HL-60/S4 treated with phorbol 12-myristate 13-acetate at 8.2 ng/mL for 4 days and 3 days (cell line): ENCODE data around the gene ACADVL.
"Not testable (repeated sequence)": the region's sequence is repeated elsewhere in the genome, so short reads cannot be mapped to it uniquely, and the experiment has no call there.

Experiments
- in situ Hi-C: fragments of 300-500 bp; cut with MboI; formaldehyde crosslinking; loops from 2 replicates; pipeline ENCODE4 v1.15.0; 2022; ENCODE audit warnings: low sequenced_read_pairs

ACADVL gene

DNA sequence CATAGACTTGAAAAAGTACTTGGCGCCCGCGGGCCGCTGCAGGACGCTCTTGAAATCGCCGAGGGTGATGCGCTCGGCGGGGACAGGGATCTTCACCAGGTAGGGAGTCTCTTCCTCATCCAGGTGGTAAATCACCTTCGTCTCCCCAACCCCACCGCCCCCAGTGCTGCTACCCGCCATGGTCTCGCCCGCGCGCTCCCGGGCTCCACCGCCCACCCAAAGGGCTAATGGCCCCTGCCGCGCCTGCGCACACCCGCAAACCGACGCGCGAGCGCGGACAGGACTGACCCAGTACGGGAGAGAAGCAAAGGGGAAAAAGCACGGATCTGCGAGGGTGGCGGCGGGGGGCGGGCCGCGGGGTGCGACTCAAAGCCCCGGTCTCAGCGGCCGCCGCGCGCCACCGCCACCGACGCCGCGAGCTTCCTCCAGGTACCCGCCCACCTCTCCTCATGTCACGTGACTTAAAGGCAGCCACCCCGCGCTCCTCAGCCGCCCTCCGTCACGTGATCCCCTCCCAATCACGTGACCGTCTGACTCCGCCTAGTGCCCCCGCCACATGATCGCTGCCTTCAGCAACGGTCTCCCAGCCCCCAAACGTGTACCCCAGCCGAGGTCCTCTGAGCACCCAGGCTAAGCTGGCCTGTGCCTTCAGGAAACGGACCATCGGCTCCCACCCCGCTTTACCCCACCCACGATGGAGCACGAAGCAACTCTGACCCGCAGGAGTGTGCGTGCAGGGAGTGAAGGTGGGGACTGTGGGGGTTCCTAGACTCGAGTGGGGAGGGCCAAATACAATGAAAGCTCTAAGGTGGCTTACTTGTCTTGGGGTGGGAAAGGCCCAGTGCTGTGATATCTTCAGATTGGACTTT is 14.6 kb downstream of the ACADVL start, which contains the start of gene DVL2:
Gene DVL2, minus strand, starts transcription at position 435 of the 869 bp plus-strand sequence. Its CDS starts 255 bp downstream, at position 180.
- in situ Hi-C loops, result no loop called here

DNA sequence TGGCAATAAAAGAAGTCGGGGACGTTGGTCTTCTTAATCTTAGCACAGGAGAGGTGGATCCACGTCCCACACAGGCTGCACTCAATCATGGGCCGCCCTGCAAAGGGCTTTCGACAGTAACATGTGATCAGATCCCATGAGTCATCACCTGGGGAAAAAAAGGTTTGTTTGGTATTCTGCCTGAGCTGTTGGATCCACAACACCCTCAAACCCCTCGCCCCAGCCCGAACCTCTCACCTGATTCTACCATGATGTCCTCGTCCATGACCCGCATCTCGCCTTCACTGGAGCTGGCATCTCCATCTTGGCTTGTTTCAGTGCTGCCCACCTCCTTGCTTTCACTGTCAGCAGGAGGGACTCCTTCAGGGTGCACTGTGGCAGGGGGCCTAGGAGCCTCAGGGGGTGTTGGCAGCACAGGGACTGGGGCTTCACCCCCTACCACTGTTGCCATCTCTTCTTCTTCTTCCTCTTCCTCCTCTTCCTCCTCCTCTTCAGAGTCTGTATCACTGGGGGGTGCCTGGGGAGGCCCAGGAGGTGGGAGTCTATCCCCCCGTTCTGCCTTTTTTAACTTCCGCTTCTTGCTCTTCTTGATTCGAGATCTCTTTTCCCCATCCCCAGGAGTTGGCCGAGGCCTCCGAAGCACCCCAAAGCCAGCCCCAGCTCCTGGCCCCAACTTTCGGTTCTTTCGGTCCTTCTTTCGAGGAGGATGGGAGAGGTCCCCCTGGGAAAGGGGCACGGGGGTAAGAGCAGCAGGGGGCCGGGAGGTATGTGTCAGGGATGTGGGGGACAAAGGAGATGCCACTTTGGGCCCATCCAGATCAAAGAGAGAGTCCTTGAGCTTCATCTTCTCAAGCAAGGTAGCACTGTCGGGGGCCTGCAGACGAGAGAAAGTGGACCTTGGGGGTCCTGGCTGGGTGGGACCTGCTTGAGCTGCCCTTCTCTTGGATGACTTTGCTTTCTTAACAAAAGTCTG is 16.2 kb downstream of the ACADVL start:
- in situ Hi-C loops, result no loop called here

DNA sequence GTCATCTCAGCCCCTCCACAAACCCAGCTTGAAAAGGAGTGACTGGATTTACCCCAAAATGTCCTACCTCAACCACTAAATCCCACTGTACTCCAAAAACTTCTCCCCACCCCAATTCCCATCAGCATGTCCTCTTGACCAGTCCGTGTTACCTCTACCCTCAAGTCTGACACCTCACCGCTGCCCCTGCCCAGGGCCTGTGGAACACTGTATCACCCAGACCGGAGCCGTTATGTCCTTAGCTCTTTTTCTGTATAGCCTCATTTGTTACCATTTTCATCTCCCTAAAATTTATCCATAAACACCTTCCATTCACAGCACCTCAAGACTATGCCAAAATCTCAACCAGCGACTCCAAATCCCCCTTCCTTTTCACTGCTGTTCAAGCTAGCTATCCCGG is 17.1 kb downstream of the ACADVL start:
- in situ Hi-C loops, result no loop called here

DNA sequence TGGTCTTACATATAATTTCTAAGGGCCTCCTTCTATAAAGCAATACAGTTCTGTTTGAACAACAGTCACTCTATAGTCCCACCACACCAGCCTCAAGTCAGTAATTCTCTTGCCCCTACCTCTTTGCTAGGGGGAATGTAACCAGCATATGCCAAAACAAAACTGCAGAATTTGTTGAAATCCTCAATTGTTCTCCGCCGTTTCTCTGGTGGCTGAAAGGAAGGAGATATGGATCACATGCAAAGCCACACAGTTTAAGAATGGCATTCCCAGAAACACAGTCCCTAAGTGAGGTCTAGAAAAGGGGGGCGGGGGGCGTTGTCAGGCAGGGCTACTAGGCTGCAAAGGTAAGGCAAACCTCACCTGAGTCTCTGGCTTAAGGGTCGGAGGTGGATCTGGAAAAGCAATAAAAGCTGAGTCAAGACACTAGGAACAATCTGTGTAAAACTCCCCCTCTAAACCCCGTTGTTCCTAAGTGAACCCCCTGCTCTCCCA is 17.6 kb downstream of the ACADVL start:
- in situ Hi-C loops, result no loop called here

DNA sequence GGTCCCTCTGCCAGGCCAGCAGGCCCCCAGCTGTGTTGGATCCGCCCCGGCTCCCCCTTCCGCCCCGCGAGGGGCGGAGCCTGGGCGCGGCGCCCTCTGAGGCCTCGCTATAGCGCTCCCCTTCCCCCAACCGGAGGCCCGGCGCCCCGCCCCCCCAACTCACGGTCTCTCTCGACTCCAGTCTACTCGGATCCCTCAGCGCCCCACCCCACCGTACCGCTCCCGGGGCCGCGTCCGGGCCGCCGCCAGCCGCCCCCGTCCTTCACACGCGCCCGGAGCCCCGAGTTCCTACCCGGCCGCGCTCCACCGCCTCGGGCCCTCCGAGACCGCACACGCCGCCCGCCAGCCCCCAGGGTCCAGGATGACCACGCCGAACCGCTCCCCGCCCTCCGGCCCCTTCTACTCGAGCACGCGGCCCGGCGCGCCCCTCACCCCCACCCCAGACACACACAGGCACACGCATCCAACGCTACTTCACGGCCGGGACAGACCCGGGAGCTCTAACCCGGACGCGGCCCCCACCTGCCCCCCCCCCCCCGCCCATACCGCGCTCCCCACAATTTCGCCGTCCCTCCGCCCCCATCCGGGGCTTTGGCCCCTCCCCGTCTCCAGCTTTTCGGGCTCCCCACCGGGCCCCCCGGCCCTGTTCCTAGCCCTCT is 18.2 kb downstream of the ACADVL start:
- in situ Hi-C loops, result no loop called here

DNA sequence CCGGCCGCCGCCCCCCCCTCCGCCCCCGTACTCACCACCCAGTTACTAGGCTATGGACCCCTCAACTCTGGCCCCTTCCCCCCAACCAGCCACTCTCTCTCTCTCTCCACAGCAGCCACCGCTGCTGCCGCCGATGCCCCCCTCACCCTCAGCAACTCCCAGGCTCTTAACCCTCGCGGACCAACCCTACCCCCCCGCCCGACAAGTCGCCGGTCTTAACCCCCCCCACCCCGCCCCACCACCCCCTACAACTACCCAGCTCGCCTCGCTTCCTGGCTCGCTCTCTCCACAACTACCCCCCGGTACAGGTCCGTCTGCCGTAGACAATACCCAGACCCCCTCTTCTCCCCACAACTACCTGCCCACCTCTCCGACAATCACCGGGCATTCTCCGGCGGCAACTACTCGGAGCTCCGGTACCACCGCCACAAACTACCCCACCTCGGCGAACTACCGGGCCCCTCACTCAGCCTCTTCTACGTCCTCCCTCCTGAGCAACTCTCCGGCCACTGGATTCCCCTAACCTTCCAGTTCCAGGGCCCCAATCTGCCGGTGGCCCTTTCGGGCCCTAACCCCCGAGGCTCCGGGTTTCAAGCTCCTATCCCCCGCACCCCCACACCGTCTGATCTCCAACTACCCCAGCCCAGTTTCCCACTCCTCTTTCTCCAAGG is 18.8 kb downstream of the ACADVL start:
- in situ Hi-C loops, result no loop called here

DNA sequence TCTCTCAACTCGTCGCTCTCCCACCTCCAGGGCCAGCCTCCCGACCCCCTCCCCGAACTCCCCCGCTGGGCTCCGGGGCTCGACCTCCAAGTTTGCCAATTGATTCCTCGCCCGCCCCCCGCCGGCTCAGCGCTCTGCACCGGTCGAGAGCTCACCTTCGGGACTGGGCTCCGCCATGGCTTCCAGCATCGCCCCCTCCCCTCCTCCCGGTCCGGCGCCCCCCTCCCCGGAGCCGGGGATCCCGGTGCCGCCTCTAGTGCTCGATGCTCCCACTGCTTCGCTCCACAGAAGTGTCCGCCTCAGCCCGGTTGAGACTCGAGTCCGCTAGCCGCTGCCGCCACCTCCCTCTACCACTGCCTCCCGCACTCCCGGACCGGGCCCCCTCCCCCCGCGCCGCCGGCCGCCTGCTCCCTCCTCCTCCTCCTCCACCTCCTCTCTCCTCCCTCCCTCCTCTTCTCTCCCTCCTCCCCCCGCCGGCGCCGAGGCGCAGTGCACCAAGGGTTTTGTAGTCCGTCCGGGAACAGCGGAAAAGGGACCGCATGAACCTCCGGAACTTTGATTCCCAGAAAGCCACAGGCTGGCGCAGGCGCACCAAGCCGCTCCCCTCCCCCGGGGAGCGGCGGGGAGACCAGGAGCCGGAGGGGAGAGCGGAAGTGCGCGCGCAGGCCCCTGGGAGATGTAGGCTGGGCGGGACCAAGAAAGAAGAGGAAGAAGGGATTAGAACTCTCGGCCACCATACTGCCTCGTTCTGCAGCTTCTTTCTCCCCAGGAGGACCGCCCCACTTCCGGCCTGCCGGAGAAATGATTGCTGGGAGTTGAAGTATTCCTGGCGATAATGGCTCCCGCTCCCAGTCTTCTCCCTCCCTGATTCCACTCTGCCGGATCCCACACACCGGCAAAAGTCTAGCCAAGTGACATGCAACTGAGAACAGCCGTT is 19.6 kb downstream of the ACADVL start, which contains the start of gene PHF23:
Gene PHF23, minus strand, starts transcription at position 367 of the 937 bp plus-strand sequence. Its CDS starts 178 bp downstream, at position 189.
- in situ Hi-C loops, result no loop called here

DNA sequence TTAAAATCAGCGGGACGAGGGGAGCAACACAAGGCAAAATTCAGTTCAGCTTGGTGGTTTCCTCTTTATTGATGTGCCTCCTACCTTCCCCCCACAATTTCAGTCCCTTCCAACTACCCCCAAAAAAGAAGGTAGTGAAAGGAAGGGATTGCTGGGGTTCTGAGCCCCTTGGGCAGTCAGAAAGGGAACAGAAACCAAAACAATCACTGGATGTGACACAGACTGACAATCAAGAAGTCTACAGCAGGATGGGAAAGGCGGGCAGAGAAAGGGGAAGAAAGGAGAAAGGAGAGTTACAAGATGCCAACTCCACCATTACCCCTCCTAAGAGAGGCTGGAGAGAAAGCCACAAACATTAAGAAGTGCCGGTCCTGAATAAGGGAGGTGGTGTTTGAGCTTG is 20.6 kb downstream of the ACADVL start:
- in situ Hi-C loops, result no loop called here

DNA sequence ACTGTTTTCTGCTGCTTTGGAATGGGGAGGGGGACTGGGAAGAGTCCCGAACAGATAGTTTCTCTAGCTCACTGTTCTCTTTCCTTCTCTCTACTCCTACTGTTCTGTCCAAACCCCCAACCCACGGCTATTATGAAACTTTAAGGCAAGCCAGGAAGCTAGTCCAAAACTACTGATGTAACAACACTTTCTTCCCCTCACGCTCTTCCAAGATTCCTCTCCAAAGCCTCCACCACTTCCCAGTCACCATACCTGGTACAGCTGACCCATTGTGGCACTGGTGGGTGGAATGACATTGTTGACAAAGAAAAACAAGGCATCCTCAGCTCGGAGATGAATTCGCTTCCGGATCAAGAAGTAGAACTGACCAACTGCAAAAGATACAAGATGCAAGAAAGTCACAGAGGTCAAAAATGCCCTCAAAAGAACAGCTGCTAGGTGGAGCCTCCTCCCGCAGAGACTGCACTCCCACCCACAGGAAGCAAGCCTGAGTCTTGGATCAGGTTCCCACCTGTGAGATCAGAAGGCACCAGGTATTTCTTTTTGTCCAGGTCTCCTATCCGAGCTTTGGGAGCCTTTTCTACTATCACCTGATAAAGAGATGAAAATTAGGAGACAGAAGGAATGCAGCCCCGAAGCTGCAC is 21.5 kb downstream of the ACADVL start:
- in situ Hi-C loops, result no loop called here

DNA sequence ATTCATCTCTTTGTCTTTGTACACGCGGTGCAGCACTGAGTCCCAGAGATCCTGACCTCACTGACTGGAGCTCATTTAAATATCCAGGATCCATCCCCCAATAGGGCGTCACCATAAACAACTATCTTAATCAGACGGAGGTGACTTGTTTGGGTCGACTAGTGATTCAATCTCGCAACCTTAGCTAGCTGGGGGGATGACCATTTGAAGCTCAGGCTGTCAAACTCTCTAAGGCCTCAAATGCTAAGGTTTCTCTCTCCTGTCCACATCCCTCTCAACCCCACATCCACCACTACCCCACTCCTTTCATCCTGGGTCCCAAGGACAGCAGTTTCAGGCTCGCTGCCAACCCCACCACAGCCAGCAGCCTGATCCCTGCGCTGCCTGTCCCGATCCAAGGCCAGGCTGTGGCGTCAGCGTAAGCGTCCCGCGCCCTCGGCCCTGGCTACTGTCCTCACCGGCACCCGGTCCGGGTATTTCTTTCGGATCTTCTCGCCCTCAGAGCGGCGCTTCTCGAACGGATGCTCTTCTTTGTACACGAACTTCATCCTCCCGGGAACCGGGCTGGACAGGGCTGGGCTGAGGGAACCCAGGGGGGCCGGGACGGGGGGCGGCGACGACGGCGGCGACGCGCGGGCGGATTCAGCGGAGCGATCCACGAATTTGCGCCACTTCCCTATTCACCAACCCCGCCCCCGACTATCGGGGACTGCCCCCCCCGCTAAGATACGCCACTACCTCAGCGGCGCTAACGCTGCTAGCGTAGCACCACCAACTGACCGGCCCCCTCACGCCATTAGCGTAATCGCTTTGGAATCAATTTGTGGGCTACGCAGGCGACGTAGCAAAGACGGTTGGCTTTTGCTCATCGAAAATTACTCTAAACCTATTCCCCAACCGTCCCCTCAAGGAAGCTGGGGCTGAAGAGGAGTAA is 22.3 kb downstream of the ACADVL start, which contains the start of gene GABARAP:
Gene GABARAP, minus strand, starts transcription at position 667 of the 934 bp plus-strand sequence. Its CDS starts 119 bp downstream, at position 548.
- in situ Hi-C loops, result no loop called here

DNA sequence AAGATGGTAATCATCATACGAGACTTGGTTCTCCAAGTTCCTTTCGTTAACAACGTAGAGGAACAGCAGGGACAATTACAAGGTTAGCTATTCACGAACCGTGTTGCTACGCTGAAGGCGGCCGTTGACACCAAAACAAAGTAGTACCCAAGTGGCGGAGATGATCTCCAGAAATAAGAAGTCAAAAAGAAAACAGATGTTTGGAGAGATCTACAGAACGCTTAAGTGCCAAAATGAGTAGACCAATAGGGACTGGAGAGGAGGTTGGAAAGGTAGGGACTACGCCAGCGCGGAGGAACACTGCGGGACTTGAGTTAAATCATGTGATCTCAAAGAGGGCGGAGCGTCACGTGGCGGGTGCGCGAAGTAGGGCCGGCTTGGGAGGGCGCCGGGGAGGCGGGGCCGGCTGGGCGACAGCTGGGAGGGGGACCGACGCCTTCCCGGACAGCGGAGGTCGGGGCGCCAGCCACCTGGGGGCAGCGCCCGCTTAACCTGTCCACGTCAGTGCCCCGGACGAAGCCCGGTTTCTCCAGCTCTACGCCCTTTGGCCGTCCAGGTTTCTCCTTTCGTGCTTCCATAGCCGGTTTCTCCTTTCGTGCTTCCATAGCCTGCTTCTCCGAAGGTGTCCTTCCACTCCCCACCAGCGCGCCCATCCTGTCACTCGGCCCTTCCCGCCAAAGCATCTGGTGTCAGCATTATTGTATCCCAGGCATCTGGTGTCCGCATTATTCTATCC is 23.1 kb downstream of the ACADVL start:
- in situ Hi-C loops, result no loop called here

DNA sequence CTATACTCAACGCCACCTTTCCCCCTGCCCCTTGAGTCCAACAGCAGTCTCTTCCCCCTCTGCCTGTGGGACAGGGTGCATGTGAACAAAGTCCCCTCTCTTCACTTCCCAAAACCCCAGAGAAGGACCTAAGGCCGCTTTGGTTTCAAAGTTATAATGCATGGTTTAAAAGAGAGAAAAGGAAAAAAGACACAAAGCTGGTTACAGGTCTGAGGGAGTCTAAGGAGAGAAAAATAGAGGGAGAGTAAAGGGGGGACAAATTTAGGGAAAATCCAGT is 23.7 kb downstream of the ACADVL start:
- in situ Hi-C loops, result no loop called here

DNA sequence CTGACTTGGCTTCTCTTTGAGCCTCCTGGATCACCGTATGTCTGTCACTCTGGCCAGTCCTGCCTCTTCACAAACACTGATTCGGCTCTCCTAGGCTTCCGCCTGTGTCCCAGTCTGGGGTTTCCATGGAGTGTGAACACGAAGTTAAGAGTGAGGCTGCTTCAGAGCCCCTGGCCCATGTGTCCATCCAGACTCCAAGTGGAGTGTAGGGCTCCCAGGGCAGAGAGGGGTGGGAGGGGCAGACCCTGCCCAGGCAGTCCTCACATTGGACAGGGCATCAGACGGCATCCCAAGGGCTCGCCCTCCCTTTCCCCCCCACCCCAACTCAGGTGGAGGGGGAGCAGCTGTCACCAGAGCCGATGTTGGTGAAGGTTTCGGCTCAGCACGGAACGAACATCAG is 24.1 kb downstream of the ACADVL start:
- in situ Hi-C loops, result not testable (repeated sequence)

DNA sequence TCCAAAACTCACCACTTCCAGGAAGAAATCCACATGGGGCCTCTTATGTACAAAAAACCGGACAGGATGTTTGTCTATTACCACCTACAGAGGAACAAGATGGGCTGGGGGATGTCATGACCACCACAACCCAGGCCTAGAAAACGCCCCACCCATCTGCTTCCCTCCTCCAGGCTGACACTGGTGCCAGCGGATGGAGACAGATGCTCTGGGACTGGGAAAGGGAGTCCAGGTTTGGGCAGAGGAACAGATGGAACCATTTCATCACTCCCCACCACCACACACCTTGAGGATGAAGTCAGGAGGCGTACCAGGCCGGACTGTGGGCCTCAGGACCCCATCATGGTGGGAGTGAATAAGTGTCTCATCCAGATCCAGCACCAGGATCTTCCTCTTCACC is 27.0 kb downstream of the ACADVL start:
- in situ Hi-C loops, result no loop called here

DNA sequence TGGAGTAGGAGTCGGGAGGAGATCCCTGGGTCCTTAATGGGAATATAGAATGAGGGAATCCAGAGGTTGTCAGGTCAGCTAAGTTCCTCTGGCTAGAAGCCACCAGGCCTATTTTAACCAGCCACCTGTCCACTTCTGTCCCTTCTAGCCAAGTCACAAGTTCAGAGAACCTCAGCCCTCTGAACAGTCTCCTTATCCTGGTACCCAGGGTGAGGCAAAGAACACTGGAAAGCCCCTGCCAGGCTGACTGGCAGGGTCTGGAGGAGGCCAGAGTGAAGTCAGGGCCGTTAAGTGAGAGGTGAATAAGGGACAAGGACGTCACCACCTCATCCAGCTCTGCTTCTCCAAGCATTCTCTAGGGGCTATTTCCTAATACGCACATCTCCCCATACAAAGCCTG is 29.1 kb downstream of the ACADVL start:
- in situ Hi-C loops, result no loop called here

DNA sequence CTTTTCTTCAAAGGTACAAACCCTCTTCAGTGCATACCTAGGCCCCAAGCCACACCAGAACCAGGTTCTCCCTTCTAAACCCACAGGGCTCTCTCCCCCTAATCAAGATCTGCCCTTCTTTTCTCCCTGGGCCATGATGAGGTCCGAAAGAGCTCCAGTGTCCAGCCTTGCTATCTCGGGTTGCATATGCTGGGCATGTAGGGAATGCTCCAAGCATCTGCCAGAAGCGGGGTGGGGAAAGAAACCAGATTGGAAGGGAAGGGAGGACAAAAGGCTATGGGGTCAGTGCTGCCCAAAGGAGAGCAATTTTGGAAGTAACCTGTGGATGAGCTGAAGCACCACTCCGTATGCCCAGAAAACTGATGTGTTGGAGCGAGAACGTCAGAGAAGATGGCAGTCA is 29.5 kb downstream of the ACADVL start:
- in situ Hi-C loops, result no loop called here

DNA sequence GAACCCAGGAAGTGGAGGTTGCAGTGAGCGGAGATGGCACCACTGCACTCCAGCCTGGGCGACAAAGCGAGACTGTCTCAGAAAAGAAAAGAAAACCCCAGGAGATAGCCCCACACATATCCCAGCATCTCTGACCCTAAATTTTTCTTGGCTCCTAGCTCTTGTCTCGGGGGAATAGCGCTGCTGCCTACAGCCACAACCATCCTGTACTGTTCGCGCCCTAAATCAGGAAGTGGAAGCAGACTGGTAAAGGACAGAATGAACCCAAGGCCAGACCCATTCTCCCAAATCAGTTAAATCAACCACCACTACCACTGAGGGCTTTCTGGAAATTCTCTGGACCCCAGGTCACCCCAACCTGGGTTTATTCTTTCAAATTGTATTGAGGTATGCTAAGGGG is 30.1 kb downstream of the ACADVL start:
- in situ Hi-C loops, result no loop called here
